GM21825 (cell line): ENCODE data around the gene CHCHD6.

Experiments
- ATAC-seq: cut with Tn5 transposase; IDR thresholded peaks from one replicate; pipeline ENCODE4 v1.9.1; 2021; ENCODE audit warnings: mild to moderate bottlenecking, moderate library complexity; ENCODE audit not compliant: unreplicated experiment

The CHCHD6 gene

DNA sequence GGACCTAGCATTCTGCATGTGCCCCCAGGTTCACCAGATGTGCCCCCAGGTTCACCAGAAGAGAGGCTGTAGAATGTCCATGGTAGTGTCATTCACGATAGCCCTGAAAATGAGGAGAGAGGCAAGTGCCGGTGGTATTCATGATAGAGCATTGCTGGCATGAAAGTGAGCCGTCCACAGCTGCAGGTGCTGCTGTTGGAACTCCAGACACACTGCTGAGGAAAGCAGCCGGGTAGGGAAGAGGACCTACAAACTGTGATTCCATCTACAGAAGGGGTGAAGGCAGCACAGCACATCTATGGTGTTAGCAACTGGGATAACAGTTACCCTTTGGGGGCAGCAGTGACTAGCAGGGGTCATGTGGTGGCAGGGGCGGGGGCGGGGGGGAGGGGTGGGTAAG lies 153.9 kb downstream of the CHCHD6 start:
- no peak for ATAC-seq

DNA sequence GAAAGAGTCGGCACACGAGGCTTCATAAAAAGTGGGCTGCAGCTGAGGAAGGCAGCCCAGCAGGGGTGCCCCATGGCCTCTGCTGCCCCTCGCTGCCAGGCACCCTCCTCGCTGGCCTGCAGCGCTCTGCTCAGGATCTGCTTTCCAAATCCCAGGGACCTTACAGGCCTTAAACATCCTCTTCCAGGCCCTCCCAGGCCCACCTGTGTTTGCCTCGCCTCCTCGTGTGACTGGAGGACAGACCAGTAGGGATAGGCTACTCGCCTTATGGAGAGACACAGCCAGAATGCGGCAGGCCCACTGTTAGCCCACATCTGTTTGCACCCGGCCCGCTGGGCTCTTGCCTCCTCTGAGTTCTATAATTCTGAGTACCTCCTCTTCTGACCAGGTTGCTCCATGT lies 154.4 kb downstream of the CHCHD6 start:
- no peak for ATAC-seq

DNA sequence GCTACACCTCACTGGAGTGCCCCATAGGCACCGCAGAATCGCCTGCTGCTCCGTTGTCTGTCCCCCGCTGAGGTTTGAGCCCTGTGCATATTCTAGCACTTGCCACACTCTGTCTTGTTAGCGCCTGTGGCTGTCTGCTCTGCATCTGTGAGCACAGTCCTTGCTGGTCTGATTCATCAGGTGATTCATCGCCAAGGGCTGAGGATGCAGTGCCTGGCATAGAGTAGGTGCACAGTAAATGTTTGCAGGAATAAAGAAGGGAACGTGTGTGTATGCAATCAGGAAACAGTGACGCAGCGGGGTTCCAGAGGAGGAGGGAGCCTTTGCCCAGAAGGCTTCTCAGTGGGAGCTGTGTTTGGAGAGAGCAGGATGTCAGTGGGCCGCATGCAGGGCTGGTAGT lies 154.8 kb downstream of the CHCHD6 start:
- ATAC-seq, result no peak

DNA sequence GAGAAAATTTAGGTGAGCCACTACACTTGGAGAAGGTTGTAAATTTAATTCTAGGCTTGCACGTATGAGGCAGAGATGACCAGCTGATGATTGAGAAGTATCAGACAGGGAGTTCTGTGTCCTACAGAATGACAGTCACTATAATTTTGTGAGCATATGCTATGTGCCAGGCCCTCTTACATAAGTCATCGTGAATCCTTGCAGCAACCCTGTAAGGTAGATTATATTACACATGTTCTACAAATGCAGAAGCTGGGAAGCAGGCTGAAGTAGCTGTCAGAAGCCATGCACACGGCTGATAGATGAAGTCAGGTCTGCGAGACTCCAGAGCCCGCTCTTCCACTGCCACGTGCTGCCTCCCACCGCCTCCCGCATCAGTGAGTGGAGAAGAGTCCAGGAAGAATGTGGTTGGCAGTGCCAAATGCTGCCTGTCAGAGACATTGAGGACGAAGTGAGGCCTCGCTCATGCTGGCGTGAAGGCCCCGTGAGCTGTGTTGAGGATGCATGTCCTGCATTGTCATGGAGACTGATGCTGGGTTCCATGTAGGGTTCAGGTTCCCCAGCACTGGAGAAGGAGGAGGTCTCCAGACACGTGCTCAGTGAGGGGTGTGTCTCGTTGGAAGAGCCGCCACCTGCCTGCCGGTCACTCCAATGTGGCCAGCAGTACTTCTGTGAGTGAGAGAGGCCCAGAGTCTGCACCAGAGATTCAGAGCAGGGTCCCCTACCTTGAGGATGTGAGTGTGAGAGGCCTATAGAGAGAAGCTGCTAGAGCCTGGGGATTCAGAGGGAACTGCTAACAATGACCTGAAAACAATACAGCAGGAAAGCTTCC lies 155.6 kb downstream of the CHCHD6 start:
- ATAC-seq, result no peak

DNA sequence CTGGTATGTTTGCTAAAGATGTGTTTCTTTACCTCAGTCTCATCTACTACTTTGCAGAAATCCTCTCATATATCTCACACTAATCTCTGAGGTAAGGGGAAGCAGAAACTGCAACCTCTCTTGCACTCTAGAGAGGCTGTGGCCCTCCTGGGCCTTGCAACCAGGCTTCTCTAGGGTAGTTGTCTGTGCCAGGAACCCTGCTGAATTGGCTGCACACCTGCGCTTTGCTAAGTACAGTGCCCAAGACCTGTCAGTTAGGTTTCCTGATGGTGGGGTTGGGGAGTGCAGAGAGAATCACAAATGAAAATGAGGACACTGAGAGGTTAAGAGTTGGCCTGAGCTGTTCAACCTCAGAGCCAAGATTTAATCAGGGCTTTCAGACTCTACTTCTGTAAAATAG lies 161.7 kb downstream of the CHCHD6 start:
- no peak for ATAC-seq

DNA sequence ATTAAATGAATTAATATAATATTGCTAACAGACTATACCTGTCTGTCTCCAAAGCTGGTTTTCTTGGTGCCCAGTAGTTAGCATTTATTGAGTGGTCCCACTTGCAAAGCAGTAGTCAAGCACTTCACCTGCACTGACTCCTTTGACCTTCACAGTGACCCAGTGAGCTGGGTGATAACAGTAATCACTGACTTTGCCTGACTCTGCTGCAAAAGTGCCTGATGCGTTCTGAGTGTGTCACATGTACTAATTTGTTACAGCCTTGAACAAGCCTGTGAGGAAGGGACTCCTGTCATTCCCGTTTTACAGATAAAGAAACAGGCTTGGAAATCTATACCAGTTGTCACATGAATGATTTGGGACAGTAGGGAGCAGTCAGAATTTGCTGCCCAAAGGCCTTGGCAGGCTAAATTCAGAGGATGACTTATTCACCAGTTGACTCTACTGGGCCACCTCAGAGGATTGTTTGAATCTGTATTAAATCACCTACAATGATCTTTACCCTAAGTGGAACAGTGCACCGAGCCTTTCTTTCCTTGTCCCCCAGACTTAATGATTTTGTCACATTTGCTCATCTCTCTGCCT lies 162.2 kb downstream of the CHCHD6 start:
- ATAC-seq, result no peak

DNA sequence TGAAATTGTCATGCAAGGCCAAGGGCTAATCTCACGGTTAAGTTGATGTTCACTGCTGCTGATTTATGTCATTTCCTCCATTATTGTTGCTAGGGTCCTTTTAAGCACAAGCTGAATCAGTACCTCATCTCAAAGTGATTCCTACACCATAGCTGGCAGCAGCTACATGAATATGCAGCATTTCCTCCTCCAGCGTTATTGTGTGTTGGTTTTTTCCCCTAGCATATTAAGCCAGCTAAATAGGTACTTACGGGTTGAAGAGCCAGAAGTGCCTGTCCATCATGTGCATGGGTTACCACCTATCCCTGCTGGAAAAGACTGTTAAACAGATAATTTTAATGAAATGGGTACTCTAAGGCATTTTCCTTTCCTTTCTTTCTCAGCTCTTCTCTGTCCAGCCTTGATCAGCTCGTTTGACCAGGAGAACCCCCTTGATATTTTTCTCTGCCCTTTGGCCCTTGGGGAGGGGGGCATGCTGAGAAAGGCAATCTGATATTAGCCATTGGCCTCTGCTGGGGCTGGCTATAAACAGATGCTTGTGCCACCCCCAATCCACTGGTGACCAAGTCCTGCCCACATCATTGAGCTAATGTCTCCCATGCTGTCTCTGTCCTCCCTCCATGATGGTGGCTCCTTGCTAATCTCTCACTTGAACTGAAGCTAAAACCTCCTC lies 163.3 kb downstream of the CHCHD6 start:
- no peak for ATAC-seq

DNA sequence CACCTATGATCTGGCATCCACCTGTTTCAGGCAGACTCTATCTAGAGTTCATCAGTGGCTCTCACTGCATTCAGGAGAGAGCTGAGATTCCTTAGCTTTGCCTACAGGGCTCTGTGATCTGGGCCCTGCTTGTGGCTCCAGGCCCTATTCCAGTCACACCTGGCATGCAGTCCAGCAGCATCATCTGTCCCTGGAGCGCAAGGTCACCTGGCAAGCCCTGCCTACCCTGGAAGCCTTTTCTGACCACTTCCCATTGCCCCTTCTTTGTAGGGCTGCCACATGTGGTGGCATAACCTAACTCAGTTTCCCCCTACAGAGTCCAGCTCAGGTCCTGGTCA lies 163.8 kb downstream of the CHCHD6 start:
- no peak for ATAC-seq

DNA sequence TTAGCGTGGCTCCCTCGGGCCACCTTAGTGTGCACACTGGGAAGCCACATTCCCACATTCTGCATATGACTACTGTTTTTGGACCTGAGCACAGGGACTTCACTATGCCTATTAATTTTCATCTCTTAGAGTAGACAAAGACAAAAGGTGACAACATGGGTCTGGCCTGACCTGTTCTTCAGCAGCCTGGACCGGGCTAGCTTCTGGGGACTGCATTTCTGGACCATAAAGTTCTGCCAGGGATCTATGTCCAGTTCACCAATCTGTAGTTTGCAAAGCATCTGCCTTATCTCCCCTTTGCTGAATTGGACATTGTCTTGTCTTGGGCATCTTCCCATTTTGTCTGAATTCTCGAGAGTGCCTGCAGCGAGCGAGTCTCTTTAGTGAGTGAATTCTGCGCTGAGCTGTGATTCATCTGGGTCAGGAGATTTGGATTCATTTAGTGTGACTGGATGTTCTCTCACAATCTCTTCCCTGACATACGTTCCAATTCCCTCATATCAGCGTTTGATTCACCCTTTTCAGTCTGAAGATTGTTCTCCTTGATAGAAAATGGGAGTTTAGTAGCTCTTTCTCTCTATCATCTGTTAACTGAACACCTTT lies 166.7 kb downstream of the CHCHD6 start:
- no peak for ATAC-seq

DNA sequence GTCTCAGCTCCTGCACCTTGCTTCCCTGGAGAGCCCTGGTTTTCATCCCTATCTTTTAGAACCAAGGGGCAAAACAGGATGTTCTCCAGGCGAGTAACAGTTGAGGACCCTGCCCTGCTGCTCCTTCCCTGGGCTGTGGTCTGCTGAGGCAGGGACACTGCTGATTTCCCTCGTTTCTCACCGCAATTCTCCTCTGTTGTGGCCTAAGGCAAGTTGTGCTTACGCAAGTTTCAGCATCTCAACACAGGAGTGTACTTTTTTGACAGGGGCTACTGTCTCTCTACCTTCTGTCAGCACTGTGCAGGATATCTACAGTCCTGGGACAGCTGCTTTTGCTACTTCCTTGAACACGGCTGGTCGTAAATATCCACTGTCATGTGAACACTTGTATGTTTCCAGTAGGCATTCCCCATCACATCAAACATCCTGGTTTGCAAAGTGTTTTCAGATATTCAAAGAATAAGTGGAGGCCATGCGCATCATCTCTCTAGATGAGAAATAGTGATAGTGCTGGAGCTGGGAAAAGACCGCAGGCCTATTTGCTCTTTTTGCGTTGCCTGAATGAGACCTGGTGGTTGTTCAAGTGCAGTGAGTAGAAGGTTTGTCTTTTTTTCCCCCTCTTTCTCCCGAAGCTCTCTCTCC lies 168.8 kb downstream of the CHCHD6 start:
- no peak for ATAC-seq

DNA sequence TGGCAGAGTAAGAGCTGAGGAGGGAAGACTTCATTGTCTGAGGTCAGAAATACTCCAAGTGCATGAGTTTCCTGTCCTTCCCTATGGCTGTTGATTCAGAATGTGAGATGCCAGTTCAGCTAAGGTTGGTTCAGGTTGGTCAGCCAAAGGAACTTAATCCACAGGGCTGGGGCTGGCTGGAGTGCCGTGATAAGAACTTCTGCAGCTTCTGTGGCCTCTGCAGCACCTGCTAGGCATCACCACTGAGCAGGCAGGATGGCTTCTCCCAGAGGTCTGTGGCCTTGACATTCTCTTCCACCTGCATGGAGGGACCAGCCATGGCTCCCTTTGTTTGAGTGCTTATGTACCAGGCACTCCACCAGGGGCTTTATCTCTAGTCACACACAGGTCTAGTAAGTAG lies 169.4 kb downstream of the CHCHD6 start:
- ATAC-seq, result no peak

DNA sequence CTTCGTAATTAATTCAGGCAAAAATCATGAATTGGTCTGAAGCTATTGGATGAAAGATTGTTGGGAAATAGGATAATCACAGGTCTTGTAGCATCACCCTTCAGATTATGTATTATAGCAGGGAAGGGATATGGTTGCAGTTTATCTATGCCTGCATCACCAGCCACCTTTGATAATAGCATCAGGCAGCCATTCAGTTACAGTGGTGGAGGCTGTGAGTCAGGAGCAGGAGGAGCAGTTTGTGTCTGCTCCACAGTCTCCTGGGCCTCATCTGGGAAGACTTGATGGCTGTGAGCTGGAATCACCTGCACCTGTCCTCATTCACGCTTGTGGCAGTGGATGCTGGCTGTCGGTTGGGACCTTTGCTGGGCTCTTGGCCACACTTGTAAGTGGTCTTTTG lies 174.6 kb downstream of the CHCHD6 start:
- no peak for ATAC-seq

DNA sequence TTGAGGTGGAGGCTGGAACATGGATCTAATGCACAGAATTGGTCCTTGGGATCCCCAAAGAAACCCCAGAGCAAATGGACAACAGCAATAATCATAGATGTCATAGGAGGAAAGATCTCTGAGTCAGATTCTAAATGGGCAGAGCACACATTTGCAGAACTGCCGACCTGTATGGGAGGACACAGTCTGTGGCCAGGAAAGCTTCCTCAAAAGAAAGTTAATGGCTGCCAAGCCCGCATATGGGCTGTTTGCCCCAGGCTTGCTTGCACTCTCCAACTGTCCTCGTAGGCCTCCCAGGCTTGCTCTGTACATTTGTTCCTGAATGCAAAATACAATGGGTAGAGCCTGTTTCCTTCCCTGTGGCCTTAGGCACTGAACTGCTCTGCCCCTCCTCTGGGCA lies 176.9 kb downstream of the CHCHD6 start:
- no peak for ATAC-seq

DNA sequence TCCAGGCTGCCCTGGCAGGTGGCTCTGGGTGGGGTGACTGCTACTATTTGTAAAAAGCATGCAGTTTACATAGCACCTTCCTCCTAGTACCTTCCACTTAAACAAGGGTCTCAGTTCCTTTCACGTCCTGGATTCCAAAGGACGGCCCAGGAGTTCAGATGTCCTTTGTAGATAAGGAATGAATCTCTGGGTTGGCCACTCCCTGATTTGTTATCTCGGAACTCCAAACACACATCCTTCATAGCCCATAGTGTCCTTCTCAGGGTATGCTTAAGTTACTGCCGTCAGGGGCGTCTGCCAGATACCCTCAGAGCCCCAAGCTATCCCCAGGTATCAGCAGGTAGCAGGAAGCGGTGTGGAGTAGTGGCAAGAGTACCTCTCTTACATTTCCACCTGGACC lies 177.8 kb downstream of the CHCHD6 start:
- ATAC-seq, result no peak

DNA sequence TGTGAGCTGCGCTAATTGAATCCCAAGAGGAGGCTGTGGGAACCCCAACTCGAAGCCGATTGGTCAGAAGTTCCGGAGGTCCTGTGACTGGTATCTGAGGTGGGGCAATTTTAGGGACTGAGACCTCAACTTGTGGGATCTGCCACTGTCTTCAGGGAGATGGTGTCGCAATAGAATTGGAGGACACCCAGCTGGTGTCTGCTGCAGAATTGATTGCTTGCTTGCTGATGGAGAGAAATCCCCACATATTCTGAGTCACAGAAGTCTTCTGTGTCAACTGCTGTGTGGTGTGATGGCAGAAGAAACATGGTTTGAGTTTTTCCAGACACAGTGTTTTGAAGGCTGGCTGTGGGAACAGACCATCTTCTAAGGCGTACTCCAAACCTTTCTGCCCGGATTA lies 179.2 kb downstream of the CHCHD6 start:
- no peak for ATAC-seq

DNA sequence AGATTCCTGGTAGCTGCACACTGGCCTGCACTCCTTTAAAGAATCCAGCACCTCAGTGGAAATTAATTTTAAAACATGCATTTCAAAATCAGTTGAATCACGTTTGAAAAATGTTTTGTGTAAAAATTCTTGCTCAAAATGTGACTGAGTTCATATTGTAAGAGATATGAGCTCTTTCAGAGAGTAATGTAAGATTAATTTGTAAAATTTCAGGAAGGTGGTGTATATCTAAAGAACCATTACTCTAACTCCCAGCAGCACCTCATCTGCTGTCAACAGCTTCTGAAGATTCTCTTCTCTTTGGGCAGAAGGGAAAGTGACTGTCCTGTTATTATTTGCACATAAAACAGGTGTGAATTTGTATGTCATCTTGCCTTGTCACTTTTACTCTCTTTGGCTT lies 181.4 kb downstream of the CHCHD6 start:
- ATAC-seq, result no peak

DNA sequence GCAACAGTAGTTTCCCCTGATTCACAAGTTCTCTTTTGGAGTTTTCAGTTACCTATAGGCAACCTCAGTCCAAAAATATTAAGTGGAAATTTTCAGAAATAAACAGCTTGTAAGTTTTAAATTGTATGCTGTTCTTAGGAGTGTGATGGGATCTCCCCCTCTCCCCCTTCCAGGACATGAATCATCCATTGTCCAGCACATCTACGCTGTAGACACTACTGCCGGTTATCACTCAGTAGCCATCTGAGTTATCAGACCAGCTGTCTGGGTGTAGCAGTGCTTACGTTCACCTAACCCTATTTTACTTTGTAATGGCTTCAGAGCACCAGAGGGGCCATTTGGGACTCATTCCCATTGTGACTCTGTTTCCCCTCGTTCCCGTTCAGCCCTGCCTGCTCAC lies 182.2 kb downstream of the CHCHD6 start:
- ATAC-seq, result no peak

DNA sequence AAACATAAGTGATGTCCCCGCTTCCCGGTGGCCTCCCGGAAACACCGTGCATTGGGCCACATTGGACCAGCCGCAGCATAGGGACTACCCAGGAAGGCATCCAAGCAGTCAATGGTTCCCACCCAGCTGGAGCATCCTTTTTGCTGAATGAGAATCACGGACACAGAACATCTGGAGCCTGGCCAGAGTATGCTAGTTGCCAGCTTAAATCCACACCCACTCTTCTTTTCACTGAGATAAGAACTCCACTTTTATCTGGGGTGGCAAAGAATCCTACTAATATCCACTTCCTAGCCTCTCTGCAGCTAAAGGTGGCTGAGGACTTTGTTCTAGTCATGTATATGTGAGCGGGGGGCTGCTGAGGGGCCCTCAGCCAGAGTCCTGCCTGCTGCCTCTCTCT lies 183.6 kb downstream of the CHCHD6 start:
- ATAC-seq, result no peak

DNA sequence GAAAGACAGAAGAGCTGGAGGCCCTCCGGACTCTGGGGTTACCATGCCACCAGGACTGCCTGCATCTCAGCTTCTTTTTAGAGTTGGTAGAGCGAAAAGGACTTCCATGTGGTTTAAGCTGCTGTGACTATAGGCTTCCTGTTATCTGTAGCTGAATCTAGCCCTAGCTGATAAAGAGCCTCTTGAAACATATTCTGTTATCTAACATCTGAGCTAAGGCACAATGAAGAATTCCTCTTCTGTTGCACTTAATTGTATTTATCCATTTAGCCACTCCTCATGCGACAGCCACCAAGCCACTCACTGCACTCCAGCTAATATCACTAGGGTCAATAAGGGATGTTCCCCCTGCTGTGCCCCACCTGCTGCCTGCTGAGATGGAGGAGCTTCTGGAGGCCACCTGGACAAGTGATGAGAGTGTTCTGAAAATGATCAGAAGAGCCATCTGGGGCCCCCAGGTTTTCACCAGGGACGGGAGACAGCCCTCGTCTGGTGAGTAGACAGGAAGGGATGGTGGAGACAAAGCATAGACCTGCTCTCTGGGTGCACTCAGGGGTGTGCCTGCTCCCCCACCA lies 184.2 kb downstream of the CHCHD6 start:
- ATAC-seq, result no peak

DNA sequence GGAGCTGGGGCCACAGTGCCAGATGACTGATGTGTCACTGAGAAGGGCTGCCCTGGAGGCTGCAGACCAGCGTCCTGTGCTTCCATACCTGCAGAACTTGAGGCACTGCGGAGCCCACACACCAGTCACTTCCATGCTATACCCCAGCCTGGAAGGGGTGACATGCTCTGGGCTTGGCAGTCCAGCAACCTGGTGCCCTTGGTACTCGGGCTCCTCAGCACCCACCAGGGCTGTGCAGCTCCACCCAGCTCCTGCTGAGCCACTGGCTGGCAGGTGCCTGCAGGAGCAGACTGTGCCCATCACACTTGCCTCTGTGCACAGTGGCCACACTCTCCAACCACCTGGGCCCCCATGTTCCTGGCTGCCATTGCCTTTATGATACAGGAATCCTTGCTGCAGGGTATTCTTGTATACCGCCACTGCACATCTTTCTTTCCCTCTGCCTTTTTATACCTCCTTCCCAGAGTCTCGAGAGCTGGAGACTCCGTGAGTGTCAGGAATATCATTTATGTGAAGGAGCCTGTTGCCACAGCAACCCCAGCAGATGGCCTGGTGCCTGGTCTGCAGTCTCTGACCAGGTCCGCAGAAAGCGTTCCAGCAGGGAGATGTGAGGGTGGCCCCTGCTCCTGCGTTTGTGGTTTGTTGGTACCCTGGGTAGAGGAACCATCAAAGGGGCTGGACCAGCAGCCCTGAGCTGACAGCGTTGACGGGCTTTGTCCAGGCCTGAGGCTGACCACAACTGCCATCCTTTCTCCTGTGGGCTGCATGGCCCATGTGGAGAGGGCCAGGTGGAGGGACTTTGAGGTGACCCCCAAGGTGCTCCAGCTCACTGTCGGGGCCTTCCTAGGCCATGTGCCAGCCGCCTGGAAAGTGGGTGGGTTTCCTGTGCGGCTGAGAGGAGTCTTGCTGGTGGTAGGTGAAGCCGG lies 185.5 kb downstream of the CHCHD6 start:
- ATAC-seq, result no peak
